ENCODE measurements around the gene FBXW5.

- TF ChIP-seq CTCF (conservative IDR thresholded peaks at IDR 0.05; ENCODE audit: low read length) (0 out of 2 replicates have a peak, but pooled peaks have one; percentile 27), EZH2phosphoT487 (IDR thresholded peaks at IDR 0.05; ENCODE audit: borderline replicate concordance, low read depth, low read length) (no peak)
Observed at GRCh38 chr9:136910901-136911245, 33.7 kb downstream of the FBXW5 start.
